NCI-H345 treated with DMSO at 0.1 percent for 48 hours (cell line): ENCODE results near the gene SHISAL2A.

Experiments used
- DNase-seq: peaks from one replicate; lab custom pipeline; 2025; ENCODE audit not compliant: unreplicated experiment; lab: John Stamatoyannopoulos, UW

The SHISAL2A gene

DNA sequence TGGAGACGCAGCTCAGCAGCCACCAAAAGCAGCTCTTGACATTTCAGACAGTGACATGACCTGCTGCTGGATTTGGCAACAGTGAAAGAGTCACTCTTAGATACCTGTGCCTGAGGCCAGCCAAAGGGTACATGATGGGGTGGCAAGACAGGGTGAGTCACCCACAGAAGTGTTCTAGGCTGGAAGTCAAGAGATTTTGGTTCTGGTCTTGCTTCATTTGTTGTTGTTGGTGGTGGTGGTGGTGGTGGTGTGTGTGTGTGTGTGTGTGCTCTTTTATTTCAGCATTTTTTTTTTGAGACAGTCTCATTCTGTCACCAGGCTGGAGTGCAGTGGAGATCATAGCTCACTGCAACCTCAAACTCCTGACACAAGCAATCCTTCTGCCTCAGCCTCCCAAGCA, 25.8 kb downstream of the SHISAL2A start:
- DNase-seq: no peak

DNA sequence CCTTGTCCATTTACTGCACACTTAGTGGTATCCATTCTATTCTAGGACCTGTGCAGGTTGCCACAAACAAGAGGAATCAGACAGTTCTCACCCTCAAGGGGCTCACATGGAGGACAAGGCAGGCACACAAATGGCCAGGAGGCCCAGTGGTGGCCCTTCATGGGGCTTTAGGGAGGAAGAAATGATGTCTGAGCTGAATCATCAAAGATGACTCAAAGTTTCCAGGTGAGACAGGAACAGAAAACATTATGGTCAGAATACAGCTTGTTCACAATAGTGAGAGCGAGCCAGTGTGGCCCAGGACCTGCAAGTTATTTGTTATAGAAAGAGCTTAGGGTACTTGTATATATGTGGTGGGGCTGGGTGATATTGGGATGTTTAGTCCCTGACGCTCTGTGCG, 26.4 kb downstream of the SHISAL2A start:
- DNase-seq: no peak

DNA sequence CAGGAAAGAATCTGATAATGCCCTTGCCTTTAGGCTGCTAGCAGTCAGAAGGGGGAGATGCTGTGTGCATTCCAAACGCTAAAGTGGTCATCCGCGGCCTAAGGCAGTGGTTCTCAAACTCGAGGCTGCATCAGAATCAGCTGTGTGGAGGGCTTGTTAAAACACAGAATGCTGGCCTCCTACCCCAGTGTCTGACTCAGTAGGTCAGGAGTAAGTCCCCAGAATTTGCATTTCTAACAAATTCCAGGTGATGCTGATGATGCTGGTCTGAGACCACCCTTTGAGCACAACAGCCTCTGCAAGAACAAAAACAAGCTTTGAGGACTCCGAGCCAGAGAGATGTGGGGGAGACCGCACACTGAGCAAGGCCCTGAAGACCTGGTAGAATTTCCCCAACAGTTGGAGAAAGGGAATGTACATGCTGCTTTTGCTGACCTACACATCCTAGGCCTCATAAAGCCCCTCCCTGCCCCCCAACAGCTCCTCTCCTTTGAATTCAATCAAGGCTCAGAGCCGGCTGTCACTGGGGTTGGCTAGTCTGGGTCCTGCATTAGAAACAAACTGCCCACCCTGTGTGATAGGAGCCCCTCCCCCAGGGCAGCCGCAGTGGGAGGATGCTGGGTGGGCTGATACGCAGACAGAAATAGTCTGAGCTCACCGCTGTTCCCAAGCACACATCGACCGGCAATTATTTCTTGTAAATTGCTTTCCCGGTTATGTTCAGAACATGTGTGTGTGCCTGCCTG, 27.1 kb downstream of the SHISAL2A start:
- DNase-seq: no peak

DNA sequence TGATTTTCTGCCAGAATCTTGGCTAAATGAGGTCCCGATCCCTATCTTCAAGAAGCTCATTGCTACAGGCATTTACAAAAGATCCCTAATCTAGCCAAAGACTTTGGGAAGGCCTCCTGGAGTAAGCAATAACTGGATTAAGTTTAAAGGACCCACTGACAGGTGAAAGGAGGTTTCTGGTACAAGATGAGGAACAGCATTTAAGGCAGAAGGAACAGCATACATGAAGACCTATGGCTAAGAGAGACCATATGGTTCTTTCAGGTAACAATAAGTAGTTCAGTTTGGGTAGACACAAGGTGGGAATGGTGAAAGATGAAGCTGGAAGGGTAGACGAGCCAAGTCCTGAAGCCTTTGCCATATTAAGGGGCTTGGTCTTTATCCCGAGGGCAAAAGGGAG, 27.8 kb downstream of the SHISAL2A start:
- no peak for DNase-seq

DNA sequence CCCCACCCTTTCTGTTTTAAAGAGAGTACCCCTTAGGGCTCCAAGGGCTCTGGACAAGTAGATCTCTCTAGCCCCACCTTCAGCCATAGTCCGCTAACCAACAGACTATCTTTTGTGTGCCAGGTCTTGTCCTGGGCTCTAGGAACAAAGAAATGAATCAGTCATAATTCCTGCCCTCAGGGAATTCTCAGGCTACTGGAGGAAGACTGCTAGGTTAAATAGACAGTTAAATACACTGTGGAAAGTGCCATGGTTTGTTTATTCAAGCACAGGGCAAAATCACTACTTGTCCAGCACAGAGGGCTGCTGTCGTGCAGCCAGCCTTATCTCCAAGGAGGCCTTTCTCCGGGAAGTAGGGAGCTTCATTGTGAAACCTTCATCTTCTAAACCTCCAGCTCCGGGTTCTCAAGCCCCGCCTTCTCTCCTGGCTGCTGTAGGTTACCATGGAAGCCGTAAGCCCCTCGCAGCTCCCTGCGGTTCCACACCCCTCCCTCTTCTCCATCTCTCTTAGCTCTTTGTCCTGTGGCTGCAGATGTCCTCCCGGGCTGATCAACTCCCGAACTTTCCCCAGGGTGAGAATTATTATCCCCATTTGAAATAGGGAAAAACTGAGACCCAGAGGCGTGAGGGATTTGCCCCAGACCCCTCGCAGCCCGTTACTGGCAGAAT, 29.8 kb downstream of the SHISAL2A start:
- DNase-seq: no peak

DNA sequence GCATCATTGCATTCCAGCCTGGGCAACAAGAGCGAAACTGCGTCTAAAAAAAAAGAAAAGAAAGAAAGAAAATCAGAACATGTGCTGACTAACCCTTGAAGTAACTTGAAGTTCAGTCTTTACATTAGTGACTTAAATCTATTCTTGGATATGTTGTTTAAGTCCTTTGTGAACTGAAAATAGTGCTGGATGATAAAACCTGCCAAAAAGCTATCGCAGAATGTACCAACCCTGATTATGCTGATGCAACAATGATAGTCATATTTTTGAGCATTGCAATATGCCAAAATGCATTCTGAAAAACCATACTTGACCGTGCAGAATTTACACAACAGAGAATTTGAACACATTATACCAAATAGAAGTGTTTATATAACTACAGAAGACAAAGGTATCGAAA, 30.7 kb downstream of the SHISAL2A start:
- no peak for DNase-seq

DNA sequence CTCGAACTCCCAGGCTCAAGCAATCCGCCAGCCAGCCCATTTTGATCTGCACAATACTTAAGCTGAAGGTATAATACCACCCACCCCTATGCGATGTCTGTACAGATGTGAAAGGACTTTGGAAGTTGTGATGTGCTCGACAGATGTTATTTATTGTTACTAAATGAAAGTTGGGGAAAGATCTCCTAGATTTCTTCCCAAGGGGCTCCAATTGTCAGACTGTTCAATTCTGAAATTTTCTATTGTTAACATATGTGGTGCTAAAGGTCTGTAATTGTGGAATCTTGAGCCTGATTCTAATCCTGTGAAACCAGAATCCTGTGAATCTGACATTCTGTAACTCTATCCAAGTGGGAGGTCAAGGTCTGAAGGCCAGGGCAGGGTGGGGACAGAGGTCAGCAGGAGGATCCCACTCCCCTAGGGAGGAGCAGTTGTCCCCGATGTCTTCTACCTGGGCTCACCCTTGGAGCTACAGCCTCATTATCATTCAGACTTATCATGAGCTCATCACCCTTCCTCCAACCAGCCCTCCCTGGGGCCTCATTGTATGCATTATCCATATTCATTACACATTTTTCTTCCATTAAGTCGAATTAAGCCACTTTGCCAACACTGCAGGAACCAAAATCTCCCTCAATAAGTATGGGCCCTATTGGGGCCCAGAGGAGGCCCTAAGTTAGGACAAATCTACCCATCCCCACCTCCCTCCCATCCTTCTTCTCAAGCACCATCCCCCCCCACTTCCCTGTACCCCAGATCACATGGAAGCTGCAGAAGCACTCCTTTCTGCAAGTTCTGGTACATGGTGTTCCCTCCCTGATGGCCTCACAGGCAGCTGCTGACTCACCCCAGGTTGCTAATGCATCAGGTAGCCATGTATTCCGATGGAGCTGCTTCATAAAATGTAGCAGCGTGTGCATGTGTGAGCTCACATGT, 32.3 kb downstream of the SHISAL2A start:
- no peak for DNase-seq

DNA sequence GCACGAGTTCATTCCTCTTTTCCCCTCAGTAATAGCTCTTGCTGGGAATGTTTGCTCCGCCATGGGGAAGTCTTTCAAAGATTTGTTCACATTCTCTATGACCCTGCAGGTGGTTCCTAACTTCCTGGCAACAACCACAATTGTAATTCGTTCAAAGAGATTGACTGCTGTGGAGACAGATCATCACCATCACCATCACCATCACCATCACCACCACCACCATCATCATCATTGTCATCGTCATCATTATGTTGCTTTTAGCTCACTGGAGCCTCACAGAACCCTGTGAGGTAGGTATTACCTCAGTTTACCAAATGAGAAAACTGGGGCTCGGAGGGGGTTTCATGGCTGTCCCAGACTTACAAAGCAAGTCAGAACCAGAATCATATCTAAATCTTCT, 34.3 kb downstream of the SHISAL2A start:
- no peak for DNase-seq

DNA sequence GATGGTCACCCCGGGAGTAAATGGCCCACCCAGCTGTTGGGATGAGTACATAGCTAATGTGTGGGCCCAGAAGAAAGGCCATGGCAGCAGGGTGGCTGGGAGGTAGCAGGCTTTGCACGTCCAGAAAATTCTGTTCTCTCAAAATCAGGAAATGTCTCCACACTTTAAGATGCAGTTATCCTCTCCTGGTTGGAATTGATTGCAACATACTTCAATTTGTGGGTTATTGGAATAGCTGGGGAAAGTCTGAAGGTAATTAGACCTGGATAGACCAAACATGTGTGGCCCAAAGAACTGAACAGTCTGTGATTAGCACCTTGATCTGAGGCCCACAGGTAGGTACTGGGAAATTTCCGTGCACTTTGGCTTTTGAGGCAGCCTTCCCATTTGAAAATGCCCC, 35.0 kb downstream of the SHISAL2A start:
- DNase-seq: no peak

DNA sequence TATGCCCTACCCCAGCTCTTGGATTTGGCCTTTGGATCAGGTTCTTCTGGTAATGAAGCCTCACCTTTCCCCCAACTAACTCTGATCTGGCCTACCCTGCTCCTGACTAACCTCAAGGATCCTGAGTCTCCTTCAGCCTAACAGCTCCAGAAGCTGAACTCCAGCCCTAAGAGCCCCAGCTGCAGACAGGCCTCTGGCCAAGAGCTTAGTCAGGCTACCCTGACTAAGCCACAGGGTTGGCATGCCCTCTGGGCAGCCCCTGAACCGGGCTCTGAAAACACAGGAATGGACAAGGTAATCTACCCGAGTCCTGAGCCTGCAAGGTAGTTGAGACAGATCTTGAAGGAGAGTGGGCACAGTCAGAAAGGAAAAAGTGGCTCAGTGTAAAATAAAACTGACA, 35.7 kb downstream of the SHISAL2A start:
- no peak for DNase-seq

DNA sequence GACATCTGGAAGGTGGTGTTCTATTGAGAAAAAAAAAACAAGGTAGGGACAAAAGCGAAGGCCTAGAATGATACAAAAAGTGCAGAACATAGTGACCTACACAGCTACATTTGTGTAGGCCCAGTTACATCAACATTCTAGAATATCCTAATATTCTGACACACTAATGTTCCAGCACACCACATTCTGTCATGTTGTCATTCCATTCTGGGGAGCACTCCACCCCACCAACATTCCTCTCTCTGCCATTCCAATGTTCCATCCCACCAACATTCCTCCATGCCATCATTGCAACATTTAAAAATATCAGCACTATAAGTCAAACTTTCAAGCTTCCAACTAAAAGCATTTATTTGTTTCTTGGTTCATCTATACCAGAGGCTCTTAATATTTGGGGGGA, 36.7 kb downstream of the SHISAL2A start:
- DNase-seq: no peak

DNA sequence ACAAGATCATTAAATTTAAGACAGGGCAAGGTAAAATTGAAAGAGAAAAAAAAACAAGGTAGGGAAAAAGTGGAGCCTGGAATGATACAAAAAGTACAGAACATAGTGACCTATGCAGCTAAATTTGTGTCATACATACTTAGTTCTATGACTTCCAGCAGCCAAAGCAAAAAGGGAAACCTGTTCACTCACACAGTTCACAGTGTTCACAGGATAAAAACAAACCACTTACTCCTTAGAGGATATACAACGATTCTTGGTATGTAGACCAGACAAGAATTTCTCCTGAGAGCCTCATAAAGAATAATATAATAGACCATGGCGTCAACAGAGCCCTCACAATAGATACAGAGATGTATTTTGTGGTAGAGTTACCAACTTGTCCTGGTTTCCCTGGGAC, 37.6 kb downstream of the SHISAL2A start:
- DNase-seq: no peak

DNA sequence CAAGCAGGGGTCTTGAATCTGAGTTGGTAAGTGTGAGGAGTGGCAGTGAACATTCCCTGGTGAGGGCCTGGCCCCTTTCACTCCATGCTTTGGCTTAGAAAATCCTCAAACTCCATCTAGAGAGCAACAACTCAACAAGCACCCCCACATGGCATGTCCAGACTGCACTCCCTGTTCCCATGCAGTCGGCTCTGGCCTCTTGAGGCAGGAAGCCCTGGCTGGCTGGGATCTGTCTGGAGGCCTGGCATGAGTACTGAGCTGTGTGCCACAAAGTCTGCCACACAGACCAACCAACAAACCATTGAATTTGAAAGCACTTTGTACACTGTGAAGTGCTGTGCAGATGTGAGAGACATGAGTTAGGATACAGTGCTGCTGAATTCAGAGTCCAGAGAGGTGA, 40.0 kb downstream of the SHISAL2A start:
- no peak for DNase-seq

DNA sequence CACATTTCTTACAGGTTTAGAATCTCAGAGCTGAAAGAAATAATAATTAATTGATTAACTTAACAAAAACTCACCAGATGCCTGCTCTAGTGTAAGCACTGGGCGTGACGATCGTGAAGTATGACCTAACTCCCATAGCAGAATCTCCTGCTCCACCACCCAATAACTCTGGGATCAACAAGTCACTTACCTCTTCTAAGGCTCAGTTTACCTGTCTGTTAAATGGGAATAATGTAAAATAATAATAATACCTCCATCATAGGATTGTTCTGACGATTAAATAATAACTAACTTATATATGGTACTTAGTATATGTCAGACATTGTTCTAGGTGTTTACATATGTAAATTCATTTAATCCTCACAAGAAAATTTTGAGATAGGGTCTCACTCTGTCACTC, 40.5 kb downstream of the SHISAL2A start:
- no peak for DNase-seq

DNA sequence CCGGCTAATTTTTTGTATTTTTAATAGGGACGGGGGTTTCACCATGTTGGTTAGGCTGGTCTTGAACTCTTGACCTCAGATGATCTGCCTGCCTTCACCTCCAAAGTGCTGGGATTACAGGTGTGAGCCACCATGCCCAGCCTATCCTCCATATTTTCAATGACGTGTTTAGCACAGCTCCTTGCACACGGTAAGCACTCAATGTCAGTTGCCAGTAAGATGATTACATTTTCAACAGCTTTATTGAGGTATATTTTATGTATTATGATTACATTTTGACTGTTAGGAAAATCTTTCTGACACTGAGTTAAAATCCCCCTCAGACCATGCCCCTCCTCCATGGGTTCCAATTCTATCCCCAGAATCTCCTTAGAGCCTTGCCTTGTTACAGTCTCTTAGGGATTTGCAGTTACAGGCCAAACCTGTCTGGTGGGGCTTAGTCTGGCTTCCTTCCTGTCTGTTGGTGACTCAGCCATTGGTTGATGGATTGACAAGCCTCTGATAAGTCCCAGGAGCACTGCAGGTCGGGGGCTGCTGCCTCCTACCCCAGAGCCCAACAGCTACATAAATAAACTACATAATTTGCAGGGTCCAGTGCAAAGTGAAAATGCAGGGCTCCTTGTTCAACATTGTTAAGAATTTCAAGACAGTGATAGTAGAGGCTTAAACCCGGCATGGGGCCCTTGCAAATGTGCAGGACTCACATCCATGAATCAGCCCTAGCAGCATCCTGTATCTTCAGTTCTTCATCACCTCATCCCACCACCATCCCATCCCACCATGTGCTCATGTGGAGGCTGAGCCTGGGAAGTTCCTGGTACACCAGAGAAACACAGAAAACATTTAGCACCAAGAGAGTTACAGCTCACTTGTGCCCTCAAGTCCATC, 41.8 kb downstream of the SHISAL2A start:
- no peak for DNase-seq

DNA sequence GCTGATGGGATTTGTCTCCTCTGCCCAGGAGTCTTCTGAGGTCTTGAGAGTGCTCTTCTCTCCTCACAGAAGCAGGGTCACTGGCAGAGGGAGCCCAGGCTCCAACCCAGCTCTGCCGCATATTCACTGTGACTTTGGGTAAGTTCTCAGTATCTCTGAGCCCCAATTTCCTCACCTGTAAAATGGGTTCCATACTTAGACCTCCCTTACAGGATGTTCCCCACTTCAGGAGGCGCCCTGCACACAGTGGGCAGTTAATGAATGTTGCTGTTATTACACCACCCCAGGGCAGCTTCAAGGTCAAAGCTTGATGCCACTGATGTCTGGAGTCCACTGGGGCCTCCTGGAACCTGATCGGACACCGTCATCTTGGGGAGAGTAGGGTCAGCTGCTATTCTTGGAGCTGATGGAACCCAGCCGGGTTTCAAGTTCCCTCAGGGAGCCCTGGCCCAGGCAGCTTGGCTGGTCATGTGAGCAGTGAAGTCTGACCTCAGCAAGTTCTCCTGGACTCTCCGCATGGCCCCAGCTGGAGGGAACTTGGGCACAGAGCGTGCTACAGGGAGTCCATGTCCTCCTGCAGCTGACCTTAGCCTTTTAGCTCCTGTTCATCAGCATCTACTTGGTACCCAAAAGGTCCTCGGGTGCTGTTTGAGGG, 43.4 kb downstream of the SHISAL2A start:
- no peak for DNase-seq

DNA sequence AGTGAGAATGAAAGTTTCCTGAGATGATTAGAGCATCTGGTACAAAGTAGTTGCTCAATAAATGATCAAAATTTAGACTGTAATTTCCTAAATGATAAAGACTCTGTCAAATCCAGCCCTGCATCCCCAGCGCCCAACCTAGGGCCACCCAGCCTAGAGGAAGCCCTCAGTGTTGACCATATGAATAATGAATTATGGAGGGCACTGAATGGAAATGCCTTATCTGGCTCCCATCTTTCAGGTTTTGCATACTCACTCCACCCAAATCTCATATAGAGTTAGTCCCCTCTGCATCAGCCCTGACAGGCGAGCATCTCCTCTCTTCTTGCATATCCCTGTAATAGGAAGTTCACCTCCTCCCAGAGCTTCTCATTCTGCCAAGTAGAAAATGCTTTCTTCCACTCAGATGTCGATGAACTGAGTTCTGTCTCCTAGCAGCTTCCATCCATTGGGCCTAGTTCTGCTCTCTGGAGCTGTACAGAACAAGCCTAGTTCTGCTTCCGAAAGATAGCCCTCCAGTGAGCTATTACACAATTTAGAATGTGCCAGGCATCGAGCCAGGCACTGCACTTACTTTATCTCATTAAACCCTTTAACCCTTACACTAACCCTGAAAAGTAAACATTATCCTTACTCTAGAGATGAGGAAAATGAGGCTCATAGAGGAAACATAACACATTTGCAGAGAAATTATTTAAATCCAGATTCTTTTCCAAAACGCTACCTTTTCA, 44.3 kb downstream of the SHISAL2A start:
- no peak for DNase-seq

DNA sequence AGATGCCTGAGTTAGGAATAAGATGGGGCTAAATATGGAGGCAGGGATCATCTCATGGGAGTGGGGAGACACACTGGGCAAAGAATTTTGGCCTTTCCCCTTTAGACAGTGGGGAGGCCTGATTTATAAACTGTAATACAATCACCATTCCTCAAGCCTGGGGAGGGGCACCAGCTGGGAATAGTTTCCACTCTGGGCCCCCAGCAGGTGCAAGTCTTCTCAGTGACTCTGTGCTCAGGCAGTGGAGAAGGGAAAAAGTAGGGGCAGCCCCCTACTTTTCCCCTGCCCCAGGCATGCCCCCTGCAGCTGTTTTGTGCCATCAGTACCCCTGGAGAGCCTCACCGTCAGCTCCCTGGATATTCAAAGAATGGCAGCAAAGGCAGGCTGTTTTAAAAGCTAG, 46.1 kb downstream of the SHISAL2A start:
- no peak for DNase-seq

DNA sequence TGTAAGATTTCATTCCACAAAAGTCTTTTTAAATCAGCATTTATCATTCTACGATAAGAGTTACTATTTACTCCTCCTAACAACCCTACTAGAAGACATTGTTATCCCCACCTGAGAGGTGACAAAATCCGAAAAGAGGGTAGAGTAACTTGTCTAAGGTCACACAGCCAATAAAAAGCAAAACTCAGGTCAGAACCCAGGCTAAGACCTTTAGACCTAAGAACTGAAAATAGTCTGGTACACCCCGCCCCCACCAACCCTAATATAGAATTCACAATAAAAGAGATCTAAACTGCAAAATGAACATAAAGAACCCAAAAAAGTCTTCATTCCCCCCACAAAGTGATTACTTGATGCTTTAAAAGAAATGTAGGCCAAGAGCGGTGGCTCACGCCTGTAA, 46.5 kb downstream of the SHISAL2A start:
- DNase-seq: no peak

DNA sequence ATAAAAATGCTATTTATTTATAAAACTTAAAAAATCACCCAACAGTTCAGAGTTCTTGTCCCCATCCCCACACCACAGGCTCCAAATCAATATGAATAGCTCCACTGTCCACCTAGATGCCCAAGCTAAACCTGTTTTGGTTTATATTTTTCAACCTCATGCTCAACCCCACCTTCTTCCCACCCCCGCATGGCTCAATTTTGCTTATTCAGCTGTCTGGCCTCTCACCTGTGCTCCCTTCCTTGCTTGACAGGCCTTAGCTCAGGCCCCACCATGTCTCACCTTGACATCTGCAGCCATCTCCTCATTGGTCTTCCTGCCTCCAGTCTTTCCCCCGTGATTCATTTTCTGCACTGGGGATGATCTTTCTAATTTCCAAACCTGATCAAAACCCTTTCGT, 47.4 kb downstream of the SHISAL2A start:
- no peak for DNase-seq
